Left ventricle myocardium inferior (tissue), 1 donor: ENCODE results near the gene BRAT1. TPM values are rescaled to one million over a fixed set of nuclear protein-coding genes. Genes with fewer than 3 reads are reported as not detected.

Experiments
- DNase-seq: peaks from one replicate; pipeline ENCODE4 v3.0.0-alpha.2; 2020
- H3K27ac ChIP-seq: fragments of 200-600 bp; replicated peaks from 2 replicates; pipeline ENCODE4 v1.8.0; 2021
- H3K27me3 ChIP-seq: fragments of 200-600 bp; 2 replicates; pipeline ENCODE4 v1.8.0; 2021; ENCODE audit warnings: low read depth
- H3K36me3 ChIP-seq: fragments of 200-600 bp; 2 replicates; pipeline ENCODE4 v1.8.0; 2021
- H3K4me1 ChIP-seq: fragments of 200-600 bp; 2 replicates; pipeline ENCODE4 v1.8.0; 2021
- H3K4me3 ChIP-seq: fragments of 200-600 bp; 2 replicates; pipeline ENCODE4 v1.8.0; 2021; ENCODE audit warnings: mild to moderate bottlenecking, moderate library complexity
- H3K9me3 ChIP-seq: fragments of 200-600 bp; replicated peaks from 2 replicates; pipeline ENCODE4 v1.8.0; 2021
- CTCF ChIP-seq: fragments of 200-600 bp; IDR thresholded peaks from 2 replicates; pipeline ENCODE4 v1.8.0; 2021; ENCODE audit warnings: antibody characterized with exemption, mild to moderate bottlenecking, borderline replicate concordance
- intact Hi-C: fragments of 100-400 bp; cut with micrococcal nuclease; formaldehyde crosslinking; loops from one replicate; pipeline ENCODE4 v1.11.0; 2022
- total RNA-seq: library from RNA; stranded (reverse); fragmentation: NEBNext Ultra II Directional; extraction: Animal tissue kit (Norgen Biotek cat#: 25700); gene quantifications from one replicate; pipeline ENCODE4 v1.2.1, GENCODE V29; 2021
- donor health status: DM: no; HTN: yes; CAD: no; lungs with severe emphysema.

Gene BRAT1
- total RNA-seq, 1 donor from 2014 or later = 13.7 TPM

GRCh38 chr7:2575733-2576340, 20.5 kb upstream of the BRAT1 start:
- Histone ChIP-seq H3K36me3 (peaks cover 37% of the 10 kb centered on the region), H3K27ac (no peak overlapping the region), H3K27me3 (no peaks in the 10 kb centered on the region), H3K4me3 (no peak overlapping the region), H3K9me3 (no peaks in the 10 kb centered on the region), H3K4me1 (no peaks in the 10 kb centered on the region)
- no peak for DNase-seq
- no peak for TF ChIP-seq CTCF
- intact Hi-C loops = no loop called here

- Histone ChIP-seq H3K27ac (no peak overlapping the region), H3K36me3 (peaks cover 37% of the 10 kb centered on the region), H3K27me3 (no peaks in the 10 kb centered on the region), H3K4me3 (no peak overlapping the region), H3K9me3 (no peaks in the 10 kb centered on the region), H3K4me1 (no peaks in the 10 kb centered on the region)
- no peak for DNase-seq
- intact Hi-C loops = no loop called here
- no peak for TF ChIP-seq CTCF
These were observed 19.9 kb upstream of the BRAT1 start for GRCh38 chr7:2575046-2575732.

GRCh38 chr7:2573761-2574160, 18.4 kb upstream of the BRAT1 start:
- H3K27ac ChIP-seq = no peak overlapping the region
- no peaks in the 10 kb centered on the region for H3K9me3 ChIP-seq
- peaks cover 41% of the 10 kb centered on the region for H3K36me3 ChIP-seq
- H3K27me3 ChIP-seq = no peaks in the 10 kb centered on the region
- H3K4me1 ChIP-seq = no peaks in the 10 kb centered on the region
- TF ChIP-seq CTCF = no peak
- H3K4me3 ChIP-seq = no peak overlapping the region
- no peak for DNase-seq
- intact Hi-C loops = no loop called here

- DNase-seq = no peak
- Histone ChIP-seq H3K27me3 (no peaks in the 10 kb centered on the region), H3K36me3 (peaks cover 34% of the 10 kb centered on the region), H3K27ac (no peak overlapping the region), H3K4me3 (no peak overlapping the region), H3K4me1 (peaks cover 6% of the 10 kb centered on the region), H3K9me3 (no peaks in the 10 kb centered on the region)
- intact Hi-C loops = no loop called here
- TF ChIP-seq CTCF = no peak
These were observed 16.9 kb upstream of the BRAT1 start for GRCh38 chr7:2572101-2572842.

GRCh38 chr7:2571409-2571808, 16.1 kb upstream of the BRAT1 start:
- Histone ChIP-seq H3K36me3 (peaks cover 34% of the 10 kb centered on the region), H3K27ac (no peak overlapping the region), H3K4me3 (no peak overlapping the region), H3K27me3 (no peaks in the 10 kb centered on the region), H3K9me3 (no peaks in the 10 kb centered on the region), H3K4me1 (peaks cover 15% of the 10 kb centered on the region)
- TF ChIP-seq CTCF = no peak
- intact Hi-C loops = no loop called here
- no peak for DNase-seq
